SK-N-SH (cell line): Measurements from ENCODE around the gene CCR8. TPM values are rescaled to one million over a fixed set of nuclear protein-coding genes. Genes with fewer than 3 reads are reported as not detected.

ENCODE experiments used
- CTCF ChIA-PET: fragments of 300-600, 350-600 bp; formaldehyde crosslinking; extraction: SDS; loops from one replicate; lab custom pipeline; 2021; lab: Yijun Ruan, JAX
- POLR2A ChIA-PET: fragments of 350-600 bp; sonication (Branson Sonifier 250); formaldehyde crosslinking; extraction: SDS; loops from one replicate; lab custom pipeline; 2020; ENCODE audit warnings: antibody characterized with exemption, inconsistent platforms; lab: Yijun Ruan, JAX
- DNase-seq: peaks from one replicate; pipeline ENCODE4 v3.0.0; 2012
- H2AFZ ChIP-seq: fragments of 200-600 bp; sonication (generic); 2 replicates; pipeline ENCODE4 v1.8.1; 2016; ENCODE audit warnings: antibody characterized with exemption, mild to moderate bottlenecking, low read depth
- H3F3A ChIP-seq: fragments of 200-600 bp; sonication (generic); replicated peaks from 2 replicates; pipeline ENCODE3; 2016; ENCODE audit warnings: antibody characterized with exemption, mild to moderate bottlenecking; ENCODE audit not compliant: insufficient read depth
- H3K27ac ChIP-seq, 2 experiments: fragments of 200-500 bp in 1 of 2; fragments of 200-600 bp in 1 of 2; sonication (Bioruptor generic) in 1 of 2; sonication (generic), shearing (Covaris generic) in 1 of 2; 2 replicates each; pipeline versions ENCODE4 v1.5.1 to v1.6.1; 2014 to 2016; ENCODE audit warnings: low read depth in 2 of 2, inconsistent platforms in 1 of 2, low read length in 1 of 2, mild to moderate bottlenecking in 1 of 2, mixed read lengths in 1 of 2
- H3K27me3 ChIP-seq: fragments of 200-600 bp; sonication (generic), shearing (Covaris generic); 2 replicates; pipeline ENCODE4 v1.6.1; 2016; ENCODE audit warnings: mixed run types; ENCODE audit not compliant: insufficient read depth
- H3K36me3 ChIP-seq, 2 experiments: fragments of 200-500 bp in 1 of 2; fragments of 200-600 bp in 1 of 2; sonication (Bioruptor generic) in 1 of 2; sonication (generic) in 1 of 2; replicated peaks in 1 of 2; 2 replicates each; pipeline versions ENCODE3 to v1.5.1; 2014 to 2016; ENCODE audit warnings: low read length in 1 of 2, mild to moderate bottlenecking in 1 of 2; ENCODE audit not compliant: insufficient read depth in 2 of 2, control insufficient read depth in 1 of 2
- H3K4me1 ChIP-seq, 2 experiments: fragments of 200-500 bp in 1 of 2; fragments of 200-600 bp in 1 of 2; sonication (Bioruptor generic) in 1 of 2; sonication (generic), shearing (Covaris generic) in 1 of 2; 2 replicates each; pipeline versions ENCODE4 v1.5.1 to v1.6.1; 2014 to 2016; ENCODE audit warnings: low read depth in 1 of 2, low read length in 1 of 2, mixed run types in 1 of 2; ENCODE audit not compliant: insufficient read depth in 2 of 2, control insufficient read depth in 1 of 2
- H3K4me2 ChIP-seq: fragments of 200-600 bp; sonication (generic), shearing (Covaris generic); 2 replicates; pipeline ENCODE4 v1.6.1; 2017; ENCODE audit warnings: mixed run types
- H3K4me3 ChIP-seq, 2 experiments: fragments of 200-500 bp in 1 of 2; fragments of 200-600 bp in 1 of 2; sonication (Bioruptor generic) in 1 of 2; sonication (generic), shearing (Covaris generic) in 1 of 2; 2 replicates each; pipeline versions ENCODE4 v1.5.1 to v1.8.1; 2014 to 2016; ENCODE audit warnings: low read depth in 2 of 2, inconsistent platforms in 1 of 2, low read length in 1 of 2, mild to moderate bottlenecking in 1 of 2, mixed read lengths in 1 of 2, moderate library complexity in 1 of 2
- H3K79me2 ChIP-seq: fragments of 200-600 bp; sonication (generic); 2 replicates; pipeline ENCODE4 v1.8.1; 2017; ENCODE audit warnings: mild to moderate bottlenecking; ENCODE audit not compliant: insufficient read depth
- H3K9ac ChIP-seq: fragments of 200-600 bp; sonication (generic); 2 replicates; pipeline ENCODE4 v1.6.1; 2017; ENCODE audit warnings: mixed run types
- H3K9me2 ChIP-seq: fragments of 200-600 bp; sonication (generic); 2 replicates; pipeline ENCODE4 v1.6.1; 2017; ENCODE audit warnings: mixed run types
- H3K9me3 ChIP-seq: fragments of 200-600 bp; sonication (generic); 2 replicates; pipeline ENCODE4 v1.6.1; 2017; ENCODE audit warnings: mixed run types, mild to moderate bottlenecking, moderate library complexity
- H4K20me1 ChIP-seq: fragments of 200-600 bp; sonication (generic); 2 replicates; pipeline ENCODE4 v1.6.1; 2017; ENCODE audit warnings: mild to moderate bottlenecking, mixed run types; ENCODE audit not compliant: insufficient read depth
- CTCF ChIP-seq: fragments of 200-600 bp; sonication (generic); IDR thresholded peaks from 2 replicates; pipeline ENCODE4 v1.6.1; 2017; ENCODE audit warnings: antibody characterized with exemption, mild to moderate bottlenecking, moderate library complexity
- ELF1 ChIP-seq: IDR thresholded peaks from 2 replicates; pipeline ENCODE4 v1.4.0; 2012
- EZH2phosphoT487 ChIP-seq: fragments of 200-600 bp; sonication (generic); IDR thresholded peaks from 2 replicates; pipeline ENCODE4 v1.6.1; 2017; ENCODE audit warnings: low read depth, mixed run types, mild to moderate bottlenecking, antibody characterized with exemption, moderate library complexity, borderline replicate concordance
- FOSL2 ChIP-seq: IDR thresholded peaks from 2 replicates; pipeline ENCODE4 v1.4.0; 2012; ENCODE audit warnings: low read depth, mild to moderate bottlenecking, moderate library complexity, borderline replicate concordance
- FOXJ3 ChIP-seq: sonication (generic); formaldehyde crosslinking; IDR thresholded peaks from 2 replicates; pipeline ENCODE4 v1.5.1; 2020; ENCODE audit warnings: mild to moderate bottlenecking, missing genetic modification reagents
- FOXM1 ChIP-seq: IDR thresholded peaks from 2 replicates; pipeline ENCODE4 v1.4.0; 2012; ENCODE audit warnings: low read depth, mild to moderate bottlenecking
- IRF3 ChIP-seq: fragments of 150-350 bp; IDR thresholded peaks from 2 replicates; pipeline ENCODE4 v1.6.1; 2016; ENCODE audit warnings: mild to moderate bottlenecking, low read depth, low read length
- MAX ChIP-seq: IDR thresholded peaks from 2 replicates; pipeline ENCODE4 v1.4.0; 2012; ENCODE audit warnings: low read depth
- MEF2A ChIP-seq: IDR thresholded peaks from 2 replicates; pipeline ENCODE4 v1.4.0; 2012; ENCODE audit warnings: low read depth, borderline replicate concordance
- NFIC ChIP-seq: IDR thresholded peaks from 2 replicates; pipeline ENCODE4 v1.4.0; 2012; ENCODE audit warnings: borderline replicate concordance
- REST ChIP-seq: IDR thresholded peaks from 2 replicates; pipeline ENCODE4 v1.6.1; 2012; ENCODE audit warnings: mild to moderate bottlenecking, low read depth, low read length, moderate library complexity
- SIN3A ChIP-seq: IDR thresholded peaks from 2 replicates; pipeline ENCODE4 v1.6.1; 2012; ENCODE audit warnings: low read depth, mild to moderate bottlenecking, low read length, moderate library complexity, borderline replicate concordance
- TEAD4 ChIP-seq: IDR thresholded peaks from 2 replicates; pipeline ENCODE4 v1.4.0; 2012; ENCODE audit warnings: mild to moderate bottlenecking, borderline replicate concordance; ENCODE audit not compliant: insufficient read depth
- USF1 ChIP-seq: IDR thresholded peaks from 2 replicates; pipeline ENCODE4 v1.4.0; 2012; ENCODE audit warnings: low read depth, borderline replicate concordance
- YY1 ChIP-seq: IDR thresholded peaks from 2 replicates; pipeline ENCODE4 v1.4.0; 2012; ENCODE audit warnings: low read depth, mild to moderate bottlenecking
- WGBS: methylation state at CpG from one replicate; pipeline ENCODE4 v1.1.6; 2017; ENCODE audit warnings: low lambda C conversion rate; 5-methylcytosine and 5-hydroxymethylcytosine counted together
- polyA plus RNA-seq, 3 experiments: library from polyadenylated mRNA; depleted of rRNA; stranded (reverse); fragments of >200 nt; gene quantifications; 2 replicates each; pipeline ENCODE4 v1.2.3, GENCODE V29; 2012

The CCR8 gene
- polyA plus RNA-seq, 1 of the 3 experiments (the other 2 are of a cell fraction): not detected

- Histone ChIP-seq H3K9me2 (no peaks in the 10 kb centered on the region), H4K20me1 (no peaks in the 10 kb centered on the region), H3K79me2 (no peaks in the 10 kb centered on the region), H3K27me3 (no peaks in the 10 kb centered on the region), H3F3A (no peaks in the 10 kb centered on the region), H2AFZ (no peak overlapping the region), H3K4me3 (no peak overlapping the region), H3K9ac (no peak overlapping the region), H3K27ac (no peak overlapping the region), H3K36me3 (no peaks in the 10 kb centered on the region), H3K4me2 (no peak overlapping the region), H3K4me1 (peaks cover 0 to 2% of the 10 kb centered on the region in 2 experiments; a peak in 1 of 4 replicates), H3K9me3 (no peaks in the 10 kb centered on the region)
- 30% methylated on average over 2 of the region's 2 CpGs for WGBS
- DNase-seq: no peak
- CTCF ChIA-PET: interaction anchor here (0.6 to 2.0 kb wide), 7 partner anchors 11 to 220 kb away, joined by 3 to 6 read pairs (median 3); partner anchors contain the start of gene RPSA
- POLR2A ChIA-PET: no interaction called here
- TF ChIP-seq FOXM1: no peak
- TF ChIP-seq FOSL2: no peak
- no peak for TF ChIP-seq TEAD4
- no peak for TF ChIP-seq MAX
- TF ChIP-seq SIN3A: no peak
- TF ChIP-seq FOXJ3 (CRISPR knock-in tag): no peak
- TF ChIP-seq ELF1: no peak
- no peak for TF ChIP-seq IRF3
- no peak for TF ChIP-seq REST
- TF ChIP-seq NFIC: no peak
- no peak for TF ChIP-seq MEF2A
- TF ChIP-seq YY1: no peak
- TF ChIP-seq CTCF: no peak
- TF ChIP-seq EZH2phosphoT487: no peak
- TF ChIP-seq USF1: no peak
Observed at GRCh38 chr3:39346785-39347585, 17.5 kb downstream of the CCR8 start.
